ENCODE data around the gene P2RX2.

Gene P2RX2

GRCh38 chr12:132664206-132665148 is 45.9 kb downstream of the P2RX2 start:
- TF ChIP-seq CTCF (IDR thresholded peaks at IDR 0.05; ENCODE audit: borderline replicate concordance, insufficient read depth, low read depth, low read length), result no peak

GRCh38 chr12:132665149-132665491 is 46.5 kb downstream of the P2RX2 start:
- no peak for TF ChIP-seq CTCF (IDR thresholded peaks at IDR 0.05; ENCODE audit: borderline replicate concordance, insufficient read depth, low read depth, low read length)

More at GRCh38 chr12:132664206-132665148, 45.9 kb downstream of the P2RX2 start:
- no peak overlapping the region for H3K4me3 ChIP-seq (ENCODE audit: low read depth, low read length)

GRCh38 chr12:132665794-132666193 is 47.2 kb downstream of the P2RX2 start:
- H3K4me3 ChIP-seq (ENCODE audit: low read depth, low read length), result no peak overlapping the region
- TF ChIP-seq CTCF (IDR thresholded peaks at IDR 0.05; ENCODE audit: borderline replicate concordance, insufficient read depth, low read depth, low read length), result no peak

More at GRCh38 chr12:132665149-132665491, 46.5 kb downstream of the P2RX2 start:
- H3K4me3 ChIP-seq (ENCODE audit: low read depth, low read length), result no peak overlapping the region

- no peak overlapping the region for H3K4me3 ChIP-seq (ENCODE audit: low read depth, low read length)
- TF ChIP-seq CTCF (IDR thresholded peaks at IDR 0.05; ENCODE audit: borderline replicate concordance, insufficient read depth, low read depth, low read length), result no peak
These were observed 49.9 kb downstream of the P2RX2 start for GRCh38 chr12:132668191-132669088.

- TF ChIP-seq CTCF (IDR thresholded peaks at IDR 0.05; ENCODE audit: borderline replicate concordance, insufficient read depth, low read depth, low read length), result no peak
- no peak overlapping the region for H3K4me3 ChIP-seq (ENCODE audit: low read depth, low read length)
These were observed 50.7 kb downstream of the P2RX2 start for GRCh38 chr12:132669166-132669879.

All from GM12875 (cell line).